Esophagus muscularis mucosa (tissue), 4 donors: Measurements from ENCODE around the gene DNM3.

Source experiments
- CTCF ChIP-seq, 3 experiments: fragments of 200-600 bp in 2 of 3; fragments of 450-650 bp in 1 of 3; sonication (generic) in 2 of 3; IDR thresholded peaks; one replicate each; pipeline ENCODE4 v1.5.1; 2017 to 2019; ENCODE audit warnings: antibody characterized with exemption in 3 of 3, mild to moderate bottlenecking in 2 of 3, moderate library complexity in 1 of 3
- EP300 ChIP-seq: sonication (generic); formaldehyde crosslinking; IDR thresholded peaks from one replicate; pipeline ENCODE4 v1.6.1; 2017; ENCODE audit warnings: antibody characterized with exemption
- POLR2A ChIP-seq: fragments of 450-650 bp; IDR thresholded peaks from one replicate; pipeline ENCODE4 v1.6.1; 2017; ENCODE audit warnings: antibody characterized with exemption, moderate library complexity, mild to moderate bottlenecking, low read depth

- TF ChIP-seq CTCF (IDR thresholded peaks at IDR 0.05) (no peak), POLR2A (no peak), EP300 (no peak)
These were observed 163.4 kb downstream of the DNM3 start for GRCh38 chr1:172004671-172005070.
